ENCODE results near the gene CCDC50.

The CCDC50 gene

GRCh38 chr3:191420771-191421170 lies 91.6 kb downstream of the CCDC50 start:
- Histone ChIP-seq H3K4me3 (ENCODE audit: low read length, poor library complexity, severe bottlenecking) (no peak overlapping the region), H3K9ac (ENCODE audit: low read depth, low read length, poor library complexity, severe bottlenecking) (no peak overlapping the region), H3K4me1 (ENCODE audit: insufficient read depth, low read length, poor library complexity, severe bottlenecking) (no peaks in the 10 kb centered on the region), H3K9me2 (replicated peaks; ENCODE audit: low read depth, low read length) (no peaks in the 10 kb centered on the region), H3K36me3 (ENCODE audit: insufficient read depth, low read length) (no peaks in the 10 kb centered on the region), H3K4me2 (ENCODE audit: low read depth, low read length, poor library complexity, severe bottlenecking) (no peak overlapping the region), H3F3A (ENCODE audit: low read depth) (no peaks in the 10 kb centered on the region), H3K27me3 (ENCODE audit: insufficient read depth, low read length, poor library complexity, severe bottlenecking) (no peaks in the 10 kb centered on the region), H3K79me2 (ENCODE audit: insufficient read depth, low read length) (no peaks in the 10 kb centered on the region), H2AFZ (ENCODE audit: low read length) (no peak overlapping the region), H4K20me1 (ENCODE audit: insufficient read depth, low read length, poor library complexity, severe bottlenecking) (no peaks in the 10 kb centered on the region), H3K9me3 (ENCODE audit: insufficient read depth, low read depth, low read length) (no peaks in the 10 kb centered on the region)
- TF ChIP-seq CTCF (conservative IDR thresholded peaks at IDR 0.05; ENCODE audit: low read length) (no peak), EZH2phosphoT487 (IDR thresholded peaks at IDR 0.05; ENCODE audit: borderline replicate concordance) (no peak)

- Histone ChIP-seq H4K20me1 (ENCODE audit: insufficient read depth, low read length, poor library complexity, severe bottlenecking) (no peaks in the 10 kb centered on the region), H3K9me2 (replicated peaks; ENCODE audit: low read depth, low read length) (no peaks in the 10 kb centered on the region), H3K9me3 (ENCODE audit: insufficient read depth, low read depth, low read length) (no peaks in the 10 kb centered on the region), H3K27me3 (ENCODE audit: insufficient read depth, low read length, poor library complexity, severe bottlenecking) (no peaks in the 10 kb centered on the region), H2AFZ (ENCODE audit: low read length) (no peak overlapping the region), H3F3A (ENCODE audit: low read depth) (no peaks in the 10 kb centered on the region), H3K79me2 (ENCODE audit: insufficient read depth, low read length) (no peaks in the 10 kb centered on the region), H3K9ac (ENCODE audit: low read depth, low read length, poor library complexity, severe bottlenecking) (no peak overlapping the region), H3K4me2 (ENCODE audit: low read depth, low read length, poor library complexity, severe bottlenecking) (no peak overlapping the region), H3K36me3 (ENCODE audit: insufficient read depth, low read length) (no peaks in the 10 kb centered on the region), H3K4me3 (ENCODE audit: low read length, poor library complexity, severe bottlenecking) (no peak overlapping the region), H3K4me1 (ENCODE audit: insufficient read depth, low read length, poor library complexity, severe bottlenecking) (no peaks in the 10 kb centered on the region)
- TF ChIP-seq CTCF (conservative IDR thresholded peaks at IDR 0.05; ENCODE audit: low read length) (no peak), EZH2phosphoT487 (IDR thresholded peaks at IDR 0.05; ENCODE audit: borderline replicate concordance) (no peak)
Measured at GRCh38 chr3:191424881-191425280, 95.7 kb downstream of the CCDC50 start.

GRCh38 chr3:191425322-191425734 lies 96.1 kb downstream of the CCDC50 start:
- TF ChIP-seq EZH2phosphoT487 (IDR thresholded peaks at IDR 0.05; ENCODE audit: borderline replicate concordance) (no peak), CTCF (conservative IDR thresholded peaks at IDR 0.05; ENCODE audit: low read length) (no peak)
- Histone ChIP-seq H3K79me2 (ENCODE audit: insufficient read depth, low read length) (no peaks in the 10 kb centered on the region), H3K27me3 (ENCODE audit: insufficient read depth, low read length, poor library complexity, severe bottlenecking) (no peaks in the 10 kb centered on the region), H3K4me3 (ENCODE audit: low read length, poor library complexity, severe bottlenecking) (no peak overlapping the region), H3K36me3 (ENCODE audit: insufficient read depth, low read length) (no peaks in the 10 kb centered on the region), H3K4me1 (ENCODE audit: insufficient read depth, low read length, poor library complexity, severe bottlenecking) (no peaks in the 10 kb centered on the region), H2AFZ (ENCODE audit: low read length) (no peak overlapping the region), H3K9me2 (replicated peaks; ENCODE audit: low read depth, low read length) (no peaks in the 10 kb centered on the region), H3K9me3 (ENCODE audit: insufficient read depth, low read depth, low read length) (no peaks in the 10 kb centered on the region), H3K4me2 (ENCODE audit: low read depth, low read length, poor library complexity, severe bottlenecking) (no peak overlapping the region), H3F3A (ENCODE audit: low read depth) (no peaks in the 10 kb centered on the region), H4K20me1 (ENCODE audit: insufficient read depth, low read length, poor library complexity, severe bottlenecking) (no peaks in the 10 kb centered on the region), H3K9ac (ENCODE audit: low read depth, low read length, poor library complexity, severe bottlenecking) (no peak overlapping the region)

Data from Loucy (cell line).